ENCODE data around the gene CATSPER4. TPM values are rescaled to one million over a fixed set of nuclear protein-coding genes. Genes with fewer than 3 reads are reported as not detected.

The CATSPER4 gene
- polyA plus RNA-seq, 3 donors, result not detected

DNA sequence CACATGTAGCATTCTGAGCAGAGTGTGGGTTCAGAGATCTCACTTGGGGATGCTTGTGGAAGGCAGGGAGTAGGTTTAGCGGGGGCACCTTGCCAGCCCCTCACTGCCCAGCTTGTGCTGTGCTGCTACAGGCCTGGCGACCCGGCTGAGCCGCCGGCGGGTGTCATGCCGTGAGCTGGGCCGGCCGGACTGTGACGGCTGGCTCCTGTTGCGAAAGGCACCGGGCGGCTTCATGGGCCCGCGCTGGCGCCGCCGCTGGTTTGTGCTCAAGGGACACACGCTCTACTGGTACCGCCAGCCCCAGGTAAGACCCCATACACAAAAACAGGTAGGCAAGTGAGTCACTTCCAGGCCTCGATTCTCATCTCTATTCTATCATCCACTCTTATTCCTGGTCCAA lies 5.5 kb upstream of the CATSPER4 start:
- 91 to 96% (median 94%) methylated on average over 21 of the region's 21 CpGs for whole genome bisulfite sequencing, 3 donors
- no peak overlapping the region for H3K27ac ChIP-seq (ENCODE audit: low read depth, low read length)

DNA sequence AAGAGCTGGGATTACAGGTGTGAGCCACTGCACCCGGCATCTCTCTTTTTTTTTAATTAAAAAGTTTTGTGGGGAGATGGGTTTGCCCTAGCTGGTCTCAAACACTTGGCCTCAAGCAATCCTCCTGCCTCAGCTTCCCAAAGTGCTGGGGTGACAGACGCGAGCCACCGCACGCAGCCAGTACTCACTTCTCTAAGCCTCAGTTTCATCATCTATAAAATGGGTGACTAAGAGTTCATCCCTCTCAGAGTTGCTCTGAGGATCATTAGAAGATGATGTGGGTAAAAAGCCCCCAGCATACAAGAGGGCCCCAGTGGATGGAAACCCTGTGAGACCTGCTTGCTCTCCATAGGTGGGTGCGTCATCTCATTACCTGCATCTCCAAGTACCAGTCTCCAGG lies 2.5 kb upstream of the CATSPER4 start:
- H3K27ac ChIP-seq (ENCODE audit: low read depth, low read length), result no peak overlapping the region
- 94 to 97% (median 96%) methylated on average over 6 of the region's 6 CpGs for WGBS, 3 donors

DNA sequence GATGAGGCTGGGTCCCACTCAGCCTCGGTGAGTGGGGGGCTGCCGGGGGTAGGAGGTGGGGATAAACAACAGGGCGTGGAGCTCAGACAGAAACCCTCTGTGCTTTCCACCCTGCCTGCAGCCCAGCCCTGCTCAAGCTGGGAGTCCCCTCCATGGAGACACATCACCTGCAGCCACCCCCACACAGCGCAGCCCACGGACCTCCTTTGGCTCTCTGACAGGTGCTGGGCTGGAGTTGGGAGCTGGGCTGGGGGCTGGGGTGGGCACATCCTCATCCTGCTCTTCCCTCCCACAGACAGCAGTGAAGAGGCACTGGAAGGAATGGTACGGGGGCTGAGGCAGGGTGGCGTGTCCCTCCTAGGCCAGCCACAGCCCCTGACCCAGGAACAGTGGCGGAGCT lies 1.9 kb upstream of the CATSPER4 start:
- WGBS, 3 donors, result 94 to 95% (median 94%) methylated on average over 8 of the region's 8 CpGs
- no peak overlapping the region for H3K27ac ChIP-seq (ENCODE audit: low read depth, low read length)

DNA sequence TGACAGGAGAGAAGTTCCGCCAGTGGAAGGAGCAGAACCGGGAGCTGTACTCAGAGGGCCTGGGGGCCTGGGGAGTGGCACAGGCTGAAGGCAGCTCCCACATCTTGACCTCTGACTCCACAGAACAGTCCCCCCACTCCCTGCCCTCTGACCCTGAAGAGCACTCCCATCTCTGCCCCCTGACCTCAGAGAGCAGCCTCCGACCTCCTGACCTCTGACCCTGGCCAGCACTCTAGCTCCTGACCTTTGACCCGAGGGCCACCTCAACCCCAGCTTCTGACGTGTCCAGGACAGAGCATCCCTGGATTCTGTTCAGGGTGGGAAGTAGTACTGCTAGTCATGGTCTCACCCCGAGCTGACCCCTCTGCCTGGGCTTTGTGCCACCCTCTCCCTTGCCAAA lies 1.1 kb upstream of the CATSPER4 start:
- WGBS, 3 donors, result 73 to 77% (median 76%) methylated on average over 6 of the region's 6 CpGs
- H3K27ac ChIP-seq (ENCODE audit: low read depth, low read length), result no peak overlapping the region

DNA sequence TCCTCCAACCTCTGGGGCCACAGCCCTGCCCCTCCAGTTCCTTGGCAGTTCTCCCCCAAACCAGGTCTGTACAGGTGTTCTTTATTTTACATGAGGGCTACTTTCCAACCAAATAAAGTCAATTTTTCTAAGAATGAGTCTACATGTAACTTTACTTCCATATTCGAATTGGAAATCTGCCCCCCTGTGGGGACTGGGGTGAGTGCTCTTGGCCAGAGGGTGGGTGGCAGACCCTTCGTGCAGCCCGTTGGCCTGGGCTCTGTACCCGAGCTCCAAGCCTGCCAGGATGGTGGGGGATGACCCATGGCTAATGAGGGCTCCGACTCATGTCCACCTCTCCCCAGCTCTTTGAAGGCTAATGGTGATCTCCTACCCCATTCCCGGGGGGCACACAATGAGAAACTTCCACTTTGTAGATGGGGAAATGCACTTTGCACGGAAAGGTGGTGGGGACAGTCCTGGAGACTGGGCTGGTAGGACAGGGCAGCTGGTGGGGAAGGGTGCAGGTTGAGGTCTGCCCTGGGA lies 589 bp upstream of the CATSPER4 start:
- 79 to 84% (median 83%) methylated on average over 7 of the region's 7 CpGs for WGBS, 3 donors
- no peak overlapping the region for H3K27ac ChIP-seq (ENCODE audit: low read depth, low read length)

DNA sequence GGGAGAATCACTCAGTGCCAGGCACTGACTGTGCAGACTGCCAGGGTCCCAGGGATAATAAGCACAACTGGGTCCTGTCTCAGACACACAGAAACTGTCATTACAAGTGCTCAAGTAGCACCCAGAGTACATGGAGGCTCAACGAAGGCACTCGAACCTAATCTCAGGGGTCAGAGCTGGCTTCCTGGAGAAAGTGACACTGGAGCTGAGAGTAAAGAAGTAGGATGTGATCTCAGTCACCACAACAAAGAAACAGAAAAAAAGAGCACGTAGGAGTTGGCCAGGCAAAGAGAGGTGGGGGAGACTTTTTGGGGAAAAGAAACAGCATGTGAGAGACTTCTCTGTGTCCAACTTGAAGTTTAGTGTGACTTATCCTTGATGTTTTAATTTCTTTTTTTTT lies 1.3 kb downstream of the CATSPER4 start:
- 50 to 61% (median 51%) methylated on average over 3 of the region's 3 CpGs for WGBS, 3 donors
- no peak overlapping the region for H3K27ac ChIP-seq (ENCODE audit: low read depth, low read length)

DNA sequence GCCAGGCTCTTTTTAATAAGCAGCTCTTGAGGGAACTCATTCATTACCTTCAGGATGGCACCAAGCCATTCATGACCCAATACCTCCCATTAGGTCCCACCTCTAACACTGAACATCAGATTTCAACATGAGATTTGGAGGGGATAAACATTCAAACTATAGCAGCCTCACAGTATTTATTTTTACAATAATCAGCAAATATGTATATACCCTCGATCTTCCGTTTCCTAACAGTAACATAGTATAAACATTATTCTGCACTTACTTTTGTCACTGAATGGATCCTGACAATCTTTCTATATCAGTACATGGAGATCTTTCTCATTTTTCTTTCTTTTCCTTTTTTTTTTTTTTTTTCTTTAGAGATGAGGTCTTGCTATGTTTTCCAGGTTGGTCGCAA lies 5.4 kb downstream of the CATSPER4 start:
- WGBS, 3 donors, result 59 to 89% (median 69%) methylated on average over 3 of the region's 3 CpGs
- H3K27ac ChIP-seq (ENCODE audit: low read depth, low read length), result no peak overlapping the region

DNA sequence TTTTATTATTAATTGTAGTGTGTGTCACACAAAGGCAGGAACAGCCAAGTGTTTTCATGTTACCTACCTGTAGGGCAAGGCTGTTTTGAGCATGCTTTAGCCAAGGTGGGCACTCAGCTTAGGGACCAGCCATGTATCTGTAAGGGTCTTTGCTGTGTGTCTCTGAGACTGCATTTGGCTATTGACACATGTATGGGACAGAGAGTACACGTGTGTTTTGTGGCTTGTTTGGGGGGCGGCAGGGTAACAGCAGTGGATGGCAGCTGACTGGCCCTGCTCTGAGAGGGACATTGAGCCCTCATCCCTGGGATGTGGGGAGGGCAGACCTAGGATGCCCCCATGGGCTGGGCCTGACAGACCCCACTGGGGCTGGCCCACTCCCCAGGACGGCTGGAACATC lies 6.9 kb downstream of the CATSPER4 start:
- no peak overlapping the region for H3K27ac ChIP-seq (ENCODE audit: low read depth, low read length)
- 79 to 90% (median 87%) methylated on average over 3 of the region's 3 CpGs for WGBS, 3 donors

DNA sequence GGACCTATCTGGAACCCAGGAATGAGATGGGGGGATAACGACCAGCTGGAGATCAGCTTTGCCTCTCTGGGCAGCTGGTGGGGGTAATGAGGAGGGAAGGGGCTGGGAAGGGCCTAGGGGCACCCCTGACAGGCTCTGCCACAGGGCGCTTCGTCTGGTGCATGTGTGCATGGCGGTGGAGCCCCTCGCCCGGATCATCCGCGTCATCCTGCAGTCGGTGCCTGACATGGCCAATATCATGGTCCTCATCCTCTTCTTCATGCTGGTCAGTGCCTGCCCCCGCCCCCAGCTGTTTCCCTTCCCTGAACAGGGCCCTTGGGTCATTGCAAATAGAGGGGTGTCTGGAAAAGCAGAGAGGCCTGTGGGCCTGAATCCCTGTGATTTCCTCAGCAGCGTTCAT lies 7.4 kb downstream of the CATSPER4 start:
- 80 to 92% (median 87%) methylated on average over 11 of the region's 11 CpGs for WGBS, 3 donors
- H3K27ac ChIP-seq (ENCODE audit: low read depth, low read length), result no peak overlapping the region

DNA sequence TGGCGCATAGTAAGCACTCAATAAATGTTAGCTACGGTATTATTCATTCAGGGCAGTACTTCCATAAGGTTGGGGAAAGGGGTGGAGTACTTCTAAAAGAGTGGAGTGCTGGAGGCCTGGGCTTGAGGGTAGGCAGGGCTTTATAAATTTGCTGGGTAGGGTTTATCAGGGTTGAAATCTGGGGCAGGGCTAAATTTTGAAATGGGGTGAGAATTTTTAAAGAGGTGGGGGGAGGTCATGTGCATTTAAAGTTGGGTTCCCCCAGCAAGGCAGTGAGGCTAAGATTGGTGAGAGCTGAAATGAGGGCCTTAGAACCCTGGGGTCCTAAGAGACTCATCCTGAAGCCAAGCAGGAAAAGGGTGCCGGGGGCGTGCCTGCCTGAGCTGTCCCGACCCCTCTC lies 10.0 kb downstream of the CATSPER4 start:
- 89 to 93% (median 92%) methylated on average over 5 of the region's 5 CpGs for WGBS, 3 donors
- H3K27ac ChIP-seq (ENCODE audit: low read depth, low read length), result no peak overlapping the region

DNA sequence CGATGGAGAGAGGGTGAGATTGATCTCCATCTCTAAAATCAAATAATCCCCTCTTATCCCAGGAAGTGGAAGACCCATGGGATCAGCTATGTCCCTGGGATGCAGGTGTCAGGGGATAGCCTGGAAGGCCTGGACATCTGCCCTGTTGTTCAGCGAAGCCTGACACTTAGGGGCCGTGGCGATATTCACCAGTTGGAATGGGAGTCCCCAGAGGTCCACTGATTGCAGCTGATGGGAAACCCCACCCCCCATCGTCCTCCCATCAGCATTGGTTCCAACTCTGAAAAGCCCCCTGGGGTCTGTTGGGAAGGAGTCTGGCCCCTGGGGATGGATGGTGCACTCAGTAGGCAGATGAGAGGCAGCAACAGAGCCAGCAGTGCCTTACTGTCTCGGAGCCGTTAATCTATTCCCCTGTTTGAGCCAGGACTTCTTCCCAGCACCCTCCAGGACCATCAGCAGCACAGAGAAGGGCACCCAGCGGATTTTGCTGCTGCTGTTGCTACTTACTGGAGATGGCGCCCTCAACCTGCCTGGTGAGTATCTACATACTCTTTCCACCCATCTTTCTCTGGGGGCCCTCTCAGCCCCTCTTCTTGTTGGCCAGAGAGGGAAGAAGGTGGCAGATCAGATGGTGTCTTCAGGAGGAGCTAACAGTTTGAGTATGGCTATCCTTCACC lies 13.4 kb downstream of the CATSPER4 start:
- 61 to 82% (median 75%) methylated on average over 9 of the region's 9 CpGs for WGBS, 3 donors
- H3K27ac ChIP-seq (ENCODE audit: low read depth, low read length), result no peak overlapping the region

DNA sequence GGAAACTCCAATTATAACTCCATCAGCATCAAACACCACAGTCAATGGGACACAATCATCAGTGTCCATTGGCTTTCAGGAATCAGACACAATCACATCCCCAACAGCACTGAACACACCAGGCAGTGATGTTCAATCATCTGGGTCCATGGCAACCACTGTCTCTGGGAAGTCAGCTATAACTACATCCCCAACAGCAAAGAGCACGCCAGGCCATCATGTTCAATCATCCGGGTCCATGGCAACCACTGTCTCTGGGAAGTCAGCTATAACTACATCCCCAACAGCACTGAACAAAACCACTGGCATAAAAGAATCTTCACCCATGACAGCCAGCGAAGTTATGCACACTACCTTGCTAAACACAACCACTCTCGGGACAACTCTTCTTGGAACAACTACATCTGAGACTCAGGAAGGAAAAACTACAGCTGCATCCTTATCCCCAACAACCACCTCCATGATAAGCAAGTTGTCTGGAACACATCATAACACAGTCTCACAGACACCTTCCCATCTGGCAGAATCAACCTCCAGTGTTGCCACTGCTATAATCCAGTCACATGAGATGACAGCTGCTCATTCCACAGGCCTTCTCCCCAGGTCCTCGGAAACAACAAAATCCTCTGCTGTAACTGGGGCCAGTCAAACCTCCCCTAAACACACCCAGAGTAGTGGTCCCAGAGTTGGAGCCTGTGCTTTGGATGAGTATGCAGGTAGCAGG lies 19.9 kb downstream of the CATSPER4 start:
- no peak overlapping the region for H3K27ac ChIP-seq (ENCODE audit: low read depth, low read length)
- 78 to 82% (median 81%) methylated on average over 5 of the region's 5 CpGs for WGBS, 3 donors

DNA sequence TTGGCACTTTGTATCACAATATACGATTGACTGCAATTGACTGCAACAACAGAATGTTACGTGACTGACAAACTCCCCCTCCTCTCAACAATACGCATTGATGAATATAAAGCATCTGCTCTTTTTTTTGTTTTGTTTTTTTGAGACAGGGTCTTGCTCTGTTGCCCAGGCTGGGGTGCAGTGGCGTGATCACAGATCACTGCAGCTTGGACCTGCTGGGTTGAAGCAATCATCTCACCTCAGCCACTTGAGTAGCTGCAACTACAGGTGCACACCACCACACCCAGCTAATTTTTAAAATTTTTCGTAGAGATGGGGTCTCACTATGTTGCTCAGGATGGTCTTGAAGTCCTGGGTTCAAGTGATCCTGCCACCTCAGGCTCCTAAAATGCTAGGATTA lies 22.3 kb downstream of the CATSPER4 start:
- WGBS, 3 donors, result 82 to 90% (median 90%) methylated on average over 5 of the region's 5 CpGs
- no peak overlapping the region for H3K27ac ChIP-seq (ENCODE audit: low read depth, low read length)

DNA sequence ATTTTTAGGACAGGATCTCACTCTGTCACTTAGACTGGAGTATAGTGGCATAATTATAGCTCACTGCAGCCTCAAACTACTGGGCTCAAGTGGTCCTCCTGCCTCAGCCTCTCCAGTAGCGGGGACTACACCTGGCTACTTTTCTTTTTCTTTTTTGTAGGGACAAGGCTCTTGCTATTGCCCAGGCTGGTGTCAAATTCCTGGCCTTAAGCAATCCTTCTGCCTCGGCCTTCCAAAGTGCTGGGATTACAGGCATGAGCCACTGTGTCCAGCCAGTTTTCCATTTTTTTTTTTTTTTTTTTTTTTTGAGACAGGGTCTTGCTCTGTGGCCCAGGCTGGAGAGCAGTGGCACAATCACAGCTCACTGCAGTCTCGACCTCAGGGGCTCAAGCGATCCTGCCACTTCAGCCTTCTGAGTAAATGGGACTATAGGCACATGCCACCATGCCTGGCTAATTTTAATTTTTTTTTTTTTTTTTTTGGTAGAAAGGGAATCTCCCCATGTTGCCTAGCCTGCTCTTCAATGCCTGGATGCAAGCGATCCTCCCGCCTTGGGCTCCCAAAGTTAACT lies 23.0 kb downstream of the CATSPER4 start:
- no peak overlapping the region for H3K27ac ChIP-seq (ENCODE audit: low read depth, low read length)
- WGBS, 3 donors, result 80 to 89% (median 84%) methylated on average over 6 of the region's 6 CpGs

DNA sequence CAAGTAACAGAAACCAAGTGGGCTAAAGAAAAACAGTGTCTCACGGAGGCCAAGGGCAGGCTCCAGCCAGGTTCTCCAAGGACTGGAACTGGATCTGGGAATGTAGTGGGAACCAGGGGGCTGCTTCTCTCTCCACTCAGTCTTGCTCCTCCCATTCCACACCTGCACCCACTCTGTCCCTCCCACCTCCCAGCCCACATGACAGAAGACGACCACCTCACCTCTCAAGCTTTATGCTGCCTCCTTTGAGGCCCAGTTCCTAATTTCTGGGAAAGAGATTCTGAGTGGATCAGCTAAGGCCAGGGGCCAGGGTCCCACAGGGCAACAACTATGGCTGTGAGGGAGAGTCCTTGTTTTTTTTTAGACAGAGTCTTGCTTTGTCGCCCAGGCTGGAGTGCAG lies 24.8 kb downstream of the CATSPER4 start:
- no peak overlapping the region for H3K27ac ChIP-seq (ENCODE audit: low read depth, low read length)
- 36 to 48% (median 43%) methylated on average over 3 of the region's 3 CpGs for WGBS, 3 donors

DNA sequence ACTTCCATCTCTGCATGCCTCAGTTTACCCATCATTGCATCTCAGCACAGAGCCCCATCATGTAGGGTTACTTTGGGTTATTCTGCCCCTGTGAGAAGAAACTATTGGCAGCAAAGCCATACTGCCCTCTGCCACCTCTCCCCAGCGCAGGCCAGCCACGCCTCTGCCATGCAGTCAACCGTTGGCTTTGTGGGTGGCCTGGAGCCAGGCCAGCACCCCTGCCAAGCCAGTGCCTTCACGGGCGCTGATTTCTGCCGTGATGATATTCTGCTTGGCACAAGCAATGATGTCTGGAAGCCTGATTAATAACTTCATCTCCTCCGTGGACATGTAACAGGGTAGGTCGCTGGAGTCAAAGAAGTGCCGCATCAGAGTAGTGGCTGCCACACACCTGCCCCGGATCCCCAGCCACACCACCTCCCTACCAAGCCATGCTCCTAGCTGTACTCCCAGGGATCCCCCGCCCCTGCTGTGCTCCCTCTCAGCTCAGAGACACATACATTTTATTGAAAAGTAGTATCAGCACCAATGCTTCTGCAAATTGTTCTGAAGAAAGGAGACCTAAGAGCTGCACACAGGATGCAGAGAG lies 28.6 kb downstream of the CATSPER4 start:
- H3K27ac ChIP-seq (ENCODE audit: low read depth, low read length), result no peak overlapping the region
- 57 to 62% (median 61%) methylated on average over 11 of the region's 11 CpGs for WGBS, 3 donors

DNA sequence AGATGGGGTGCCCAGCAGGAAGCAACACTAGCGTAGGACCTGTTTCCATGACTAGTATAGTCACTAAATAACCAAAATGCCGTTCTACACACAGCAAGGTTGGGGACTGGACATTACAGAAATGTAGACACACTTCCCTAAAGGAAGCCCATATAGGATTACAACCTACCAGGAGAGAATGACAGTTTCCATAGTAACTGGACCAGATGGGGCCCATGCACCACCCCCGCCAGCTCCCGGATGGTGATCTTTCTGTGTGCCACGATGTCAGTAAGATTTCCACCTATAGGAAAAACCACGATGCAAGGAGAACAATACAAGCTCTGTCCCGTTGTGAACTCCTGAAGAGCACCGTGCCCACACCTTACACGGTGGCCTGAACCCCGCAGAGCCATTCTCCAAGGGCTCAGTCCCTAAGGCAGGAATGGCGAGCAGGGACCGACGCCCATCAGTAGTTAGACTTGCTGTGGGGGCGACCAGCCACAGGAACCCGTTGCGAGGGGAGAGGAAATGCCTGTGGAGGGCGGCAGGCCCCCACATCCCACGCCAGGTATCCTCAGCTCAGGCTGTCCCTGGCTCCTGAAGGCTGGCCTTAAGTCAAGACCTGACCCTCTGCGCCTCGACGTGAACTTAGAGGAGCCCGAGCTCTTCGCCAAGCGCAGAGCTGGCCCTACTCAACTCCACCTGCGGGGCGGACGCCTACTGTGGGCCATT lies 30.0 kb downstream of the CATSPER4 start:
- 63 to 70% (median 66%) methylated on average over 27 of the region's 27 CpGs for WGBS, 3 donors
- no peak overlapping the region for H3K27ac ChIP-seq (ENCODE audit: low read depth, low read length)

DNA sequence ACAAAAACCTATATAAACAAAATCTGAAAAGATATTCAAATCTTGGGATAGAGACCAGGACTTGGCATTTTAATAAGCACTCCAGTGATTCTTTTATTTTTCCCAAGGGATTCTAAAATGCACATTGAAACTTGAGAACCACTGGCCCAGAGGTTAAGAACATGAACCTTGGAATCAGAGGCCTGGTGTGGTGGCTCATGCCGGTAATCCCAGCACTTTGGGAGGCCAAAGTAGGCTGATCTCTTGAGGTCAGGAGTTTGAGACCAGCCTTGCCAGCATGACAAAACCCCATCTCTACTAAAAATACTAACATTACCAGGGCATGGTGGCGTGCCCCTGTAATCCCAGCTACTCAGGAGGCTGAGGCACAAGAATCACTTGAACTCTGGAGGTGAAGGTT lies 30.7 kb downstream of the CATSPER4 start:
- 89 to 92% (median 89%) methylated on average over 2 of the region's 2 CpGs for WGBS, 3 donors

DNA sequence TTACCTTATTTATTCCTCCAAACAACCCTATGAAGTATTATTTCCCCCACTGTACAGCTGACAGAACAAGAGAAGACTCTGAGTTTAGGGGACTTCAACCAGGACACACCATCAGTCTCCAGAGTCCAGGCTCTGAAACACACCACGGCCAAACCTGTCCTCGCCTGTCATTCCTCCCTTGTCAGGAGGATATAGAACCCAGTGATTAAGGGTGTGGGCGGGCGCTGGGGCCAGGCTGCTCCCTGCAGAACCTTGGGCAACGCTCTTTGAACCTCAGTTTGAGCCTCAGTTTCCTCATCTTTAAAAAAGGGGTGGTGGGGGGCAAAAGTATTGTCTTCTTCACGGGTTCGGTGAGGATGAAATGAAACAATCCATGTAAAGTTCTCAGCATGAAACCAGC lies 34.2 kb downstream of the CATSPER4 start:
- 66 to 87% (median 85%) methylated on average over 7 of the region's 7 CpGs for WGBS, 3 donors
- no peak overlapping the region for H3K27ac ChIP-seq (ENCODE audit: low read depth, low read length)

More for the DNA sequence above, 30.7 kb downstream of the CATSPER4 start:
- no peak overlapping the region for H3K27ac ChIP-seq (ENCODE audit: low read depth, low read length)
